NCI-H345 treated with DMSO at 0.1 percent for 48 hours (cell line): ENCODE measurements around the gene ATP6V1G1.

ENCODE experiments used
- DNase-seq: peaks from one replicate; lab custom pipeline; 2025; ENCODE audit not compliant: unreplicated experiment; lab: John Stamatoyannopoulos, UW

Gene ATP6V1G1

DNA sequence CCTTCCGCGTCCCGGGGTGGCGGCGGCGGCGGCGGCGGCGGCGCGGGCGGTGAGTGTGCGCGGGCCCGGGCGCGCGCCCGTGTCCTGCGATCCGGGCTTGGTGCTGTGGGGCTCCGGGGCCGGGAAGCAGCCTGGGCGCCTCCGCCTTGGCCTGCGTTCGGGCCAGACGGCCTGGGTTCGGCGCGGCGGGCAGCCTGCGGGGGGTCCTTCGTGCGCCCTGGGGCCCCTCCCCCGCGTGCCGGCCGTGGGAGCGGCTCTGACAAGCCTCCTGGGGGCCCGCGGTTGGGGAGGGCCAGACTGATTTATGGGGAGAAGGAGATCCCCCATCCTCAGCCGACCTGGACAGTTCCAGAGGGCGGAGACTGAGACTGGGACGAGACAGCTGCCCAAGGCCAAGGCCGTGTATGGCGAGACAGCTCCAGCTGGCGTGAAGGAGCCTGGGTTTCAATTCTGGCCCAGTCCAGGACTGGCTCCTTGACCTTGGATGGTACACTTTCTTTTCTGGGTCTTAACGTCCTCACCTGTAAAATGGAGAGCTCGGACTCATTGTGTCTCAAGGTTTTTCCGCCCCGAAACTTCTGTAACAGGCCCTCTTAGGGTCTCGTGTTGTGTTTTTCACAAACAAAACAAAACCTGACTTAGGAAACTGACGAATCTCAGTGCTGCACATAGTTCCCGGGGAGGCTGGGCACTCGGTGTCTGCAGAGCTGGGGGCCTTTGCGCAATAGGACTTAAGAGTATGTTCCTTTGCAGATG, 24.1 kb downstream of the ATP6V1G1 start:
- DNase-seq = no peak

DNA sequence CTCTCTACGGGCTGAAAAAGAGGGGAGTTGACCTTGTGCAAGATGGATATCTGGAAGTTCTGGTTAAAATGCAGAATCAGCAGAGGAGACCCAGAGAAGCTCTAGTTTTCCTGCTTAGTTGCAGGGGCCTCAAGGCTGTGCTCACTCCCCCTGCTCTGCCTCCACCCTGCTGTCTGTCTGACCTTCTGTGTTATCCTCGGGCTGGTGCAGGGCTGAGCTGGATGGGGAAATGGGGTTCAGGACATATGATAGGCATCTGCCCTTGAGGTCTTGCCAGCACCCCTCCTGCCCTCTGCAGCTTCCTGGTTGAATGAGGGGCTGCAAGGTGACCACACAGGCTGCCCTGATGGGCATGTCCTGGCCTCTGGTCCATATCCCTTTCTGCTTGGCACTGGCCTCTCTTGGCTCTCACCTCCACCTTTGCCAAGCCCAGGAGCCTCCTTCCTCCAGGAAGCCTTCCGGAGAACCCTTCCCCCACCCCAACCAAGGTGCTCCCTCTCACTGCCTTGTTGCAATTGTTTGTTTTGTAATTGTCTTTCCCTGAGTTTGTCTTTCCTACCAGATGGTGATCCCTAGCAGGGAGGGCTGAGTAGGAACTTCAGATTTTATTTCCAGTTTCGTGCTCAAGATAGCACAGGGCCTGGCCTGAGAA, 24.8 kb downstream of the ATP6V1G1 start:
- no peak for DNase-seq

DNA sequence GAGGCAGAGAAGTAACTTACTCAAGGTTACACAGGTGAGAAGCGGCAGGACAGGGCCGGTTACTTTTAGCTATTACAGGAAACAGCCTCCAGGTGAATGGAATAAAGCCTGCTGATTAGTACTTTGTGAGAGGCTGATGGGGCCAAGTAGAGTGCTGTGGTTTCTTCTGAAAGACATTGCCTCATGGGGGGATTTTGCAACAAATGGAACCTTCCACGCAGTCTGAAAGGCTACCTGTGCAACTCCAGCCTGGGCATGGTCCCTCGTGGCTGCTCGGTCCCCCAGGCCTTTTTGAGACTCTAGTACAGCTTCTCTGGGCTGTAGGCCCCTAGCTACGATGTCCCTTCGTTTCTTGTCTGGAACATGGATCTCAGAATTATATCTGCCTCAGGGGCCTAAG, 25.5 kb downstream of the ATP6V1G1 start:
- no peak for DNase-seq

DNA sequence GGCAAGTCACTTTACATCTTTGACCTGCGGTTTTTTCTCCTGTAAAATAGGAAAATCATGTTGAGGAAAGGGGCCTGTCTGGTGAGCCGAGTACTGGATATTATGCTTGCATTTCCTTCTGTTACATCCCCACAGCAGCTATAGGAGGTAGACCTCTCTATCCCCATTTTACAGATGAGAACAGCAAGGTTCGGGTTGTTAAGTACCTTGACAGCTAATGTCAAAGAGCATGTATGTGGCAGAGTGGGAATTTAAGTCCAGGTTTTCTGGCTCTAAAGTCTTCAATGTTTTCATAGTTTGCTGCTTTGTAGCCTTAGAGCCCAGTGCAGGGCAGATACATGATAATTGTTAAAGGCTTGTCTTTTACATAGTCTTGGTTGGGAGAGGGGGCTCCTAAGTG, 26.4 kb downstream of the ATP6V1G1 start:
- DNase-seq = no peak

DNA sequence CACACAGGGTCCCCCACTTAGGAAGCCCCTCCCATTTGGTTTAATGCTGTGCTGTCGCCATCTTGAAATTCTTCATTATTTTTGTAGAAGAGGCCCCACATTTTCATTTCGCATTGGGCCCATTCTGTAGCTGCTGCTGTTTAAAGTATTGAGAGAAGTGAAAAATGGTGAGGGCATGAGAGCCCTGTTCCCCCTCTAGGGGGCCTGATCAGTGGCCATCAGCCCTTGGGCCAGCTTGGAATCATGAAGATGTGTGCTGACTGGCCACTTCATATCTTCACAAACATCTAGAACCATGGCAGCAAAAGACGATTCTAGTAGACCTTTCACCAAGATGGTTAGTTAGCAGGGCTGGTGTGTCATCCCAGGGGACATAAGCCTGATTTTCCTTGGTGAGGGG, 26.8 kb downstream of the ATP6V1G1 start:
- DNase-seq = no peak

DNA sequence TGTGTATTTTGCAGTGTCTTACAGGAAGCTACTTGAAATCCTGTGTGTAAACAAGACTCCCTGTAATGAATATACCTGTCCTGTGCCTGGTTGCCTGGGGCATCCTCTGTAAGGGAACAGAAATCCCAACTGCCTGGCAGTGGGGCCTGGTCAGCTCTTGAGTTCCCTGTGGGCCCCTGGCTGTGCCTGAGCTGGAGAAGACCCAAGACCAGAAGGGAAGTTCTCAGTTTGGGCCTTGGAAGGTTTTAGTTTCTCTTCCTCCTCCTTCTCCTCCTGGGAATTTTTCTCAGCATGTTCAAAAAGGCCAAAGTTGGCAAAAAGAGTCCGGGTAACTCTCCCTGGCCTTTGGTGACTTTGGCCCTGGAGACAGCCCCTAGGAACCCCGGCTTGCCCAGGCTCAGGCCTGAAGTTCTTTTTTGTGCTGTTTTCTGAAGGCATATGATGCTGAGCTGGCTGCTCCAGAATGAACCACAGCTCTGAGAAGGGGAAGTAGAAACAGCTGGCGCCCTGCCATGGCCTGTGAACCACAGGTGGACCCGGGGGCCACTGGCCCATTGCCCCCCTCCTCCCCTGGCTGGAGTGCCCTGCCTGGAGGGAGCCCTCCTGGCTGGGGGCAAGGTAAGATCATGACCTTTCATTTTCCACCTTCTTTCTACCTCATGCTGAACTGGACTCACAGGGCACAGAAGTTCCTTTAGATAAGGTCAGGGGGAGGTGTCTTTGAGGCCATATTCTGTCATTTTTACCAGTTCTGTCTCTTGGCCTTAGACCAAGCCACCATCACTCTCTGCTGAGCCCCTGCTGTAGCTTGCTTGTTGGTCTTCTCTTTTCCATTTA, 29.3 kb downstream of the ATP6V1G1 start:
- DNase-seq = no peak

DNA sequence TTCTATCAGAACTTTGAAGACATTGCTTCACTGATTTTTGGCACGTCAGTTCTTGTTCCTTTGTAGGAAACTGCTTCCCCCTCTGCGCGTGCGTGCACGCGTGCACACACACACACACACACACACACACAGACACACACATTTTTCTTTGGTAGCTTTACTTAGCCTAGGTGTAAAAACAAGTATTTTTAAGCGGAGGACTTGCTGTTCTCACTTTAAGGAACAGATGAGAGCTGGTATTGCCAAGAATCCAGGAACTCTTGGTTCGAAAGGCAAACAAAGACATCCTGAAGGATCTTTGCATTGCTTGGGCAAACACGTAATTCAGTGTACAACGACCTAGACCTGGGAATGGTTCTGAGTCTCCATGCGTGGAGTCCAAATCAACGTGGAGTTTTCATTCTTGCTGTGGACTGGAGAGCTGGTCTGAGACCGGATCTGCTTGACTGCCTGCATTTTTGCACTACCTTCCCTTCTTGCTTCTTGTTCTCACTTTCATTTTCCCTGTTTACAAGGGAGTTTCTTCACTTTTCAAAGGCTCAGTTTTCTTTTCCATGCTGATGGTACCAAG, 31.7 kb downstream of the ATP6V1G1 start:
- no peak for DNase-seq

DNA sequence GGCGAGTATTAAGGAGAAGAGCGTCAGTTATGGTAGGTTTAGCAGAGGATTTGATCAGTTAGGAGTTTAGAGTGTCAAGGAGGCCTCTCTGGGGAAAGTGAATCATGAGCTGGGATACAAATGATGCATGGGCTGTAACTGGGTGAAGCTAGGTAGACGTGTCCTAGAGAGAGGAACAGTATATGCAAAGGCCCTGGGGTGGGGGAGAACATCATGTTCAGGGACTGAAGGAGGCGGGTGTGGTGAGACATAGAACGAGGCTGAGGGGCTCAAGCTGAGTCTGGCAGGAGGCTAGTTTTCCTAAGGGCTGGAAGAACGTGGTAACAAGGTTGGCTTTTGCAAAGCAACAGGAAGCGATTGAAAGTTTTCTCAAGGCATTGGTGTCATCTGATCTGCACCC, 34.0 kb downstream of the ATP6V1G1 start:
- DNase-seq = no peak

DNA sequence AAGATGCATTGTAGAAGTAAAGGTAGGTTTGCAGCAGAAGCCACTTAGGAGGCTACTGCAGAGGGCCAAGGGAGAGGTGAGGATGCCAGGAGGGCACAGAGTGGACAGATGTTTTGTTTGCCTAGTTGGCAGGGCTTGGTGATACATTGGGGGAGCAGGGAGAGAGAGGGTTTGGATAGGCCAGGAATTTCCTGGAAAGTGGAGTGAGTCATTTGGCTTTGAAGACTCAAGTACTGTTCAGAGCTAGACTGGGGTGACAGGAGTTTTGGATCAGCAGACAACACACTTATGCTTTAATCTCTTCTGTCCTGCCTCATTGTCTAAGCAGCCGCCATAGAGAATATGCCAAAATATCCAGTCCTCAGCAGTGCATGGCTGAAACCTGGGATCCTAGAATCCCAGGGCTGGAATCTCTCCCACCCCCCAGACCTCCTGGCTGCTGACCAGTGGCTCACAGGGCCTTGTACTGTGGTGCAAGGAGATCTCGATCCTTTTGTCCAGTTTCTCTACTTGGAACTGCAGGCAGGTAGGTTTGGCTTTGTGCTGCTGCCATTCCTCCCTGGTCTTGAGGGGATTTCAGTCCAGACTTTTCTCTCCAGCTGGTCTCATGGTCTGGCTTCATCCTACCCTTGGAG, 34.5 kb downstream of the ATP6V1G1 start:
- DNase-seq = no peak

DNA sequence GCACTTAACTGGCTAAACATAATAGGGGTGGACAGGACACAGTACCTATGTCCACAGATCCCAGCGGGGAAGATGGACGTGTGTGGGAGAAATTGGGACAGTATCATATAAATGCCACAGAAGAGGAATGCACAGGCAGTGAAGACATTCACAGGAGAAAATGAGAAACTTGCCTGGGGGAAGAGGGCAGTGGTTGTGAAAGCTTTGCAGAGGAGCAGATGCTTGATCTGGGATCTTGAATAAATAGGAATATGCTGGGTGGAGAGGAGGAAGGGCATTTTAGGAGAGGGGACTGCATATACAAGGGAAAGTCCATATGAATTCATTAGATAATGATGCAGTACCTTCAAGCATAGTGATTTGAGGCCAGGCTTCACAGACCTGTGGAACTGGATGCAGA, 37.1 kb downstream of the ATP6V1G1 start:
- no peak for DNase-seq

DNA sequence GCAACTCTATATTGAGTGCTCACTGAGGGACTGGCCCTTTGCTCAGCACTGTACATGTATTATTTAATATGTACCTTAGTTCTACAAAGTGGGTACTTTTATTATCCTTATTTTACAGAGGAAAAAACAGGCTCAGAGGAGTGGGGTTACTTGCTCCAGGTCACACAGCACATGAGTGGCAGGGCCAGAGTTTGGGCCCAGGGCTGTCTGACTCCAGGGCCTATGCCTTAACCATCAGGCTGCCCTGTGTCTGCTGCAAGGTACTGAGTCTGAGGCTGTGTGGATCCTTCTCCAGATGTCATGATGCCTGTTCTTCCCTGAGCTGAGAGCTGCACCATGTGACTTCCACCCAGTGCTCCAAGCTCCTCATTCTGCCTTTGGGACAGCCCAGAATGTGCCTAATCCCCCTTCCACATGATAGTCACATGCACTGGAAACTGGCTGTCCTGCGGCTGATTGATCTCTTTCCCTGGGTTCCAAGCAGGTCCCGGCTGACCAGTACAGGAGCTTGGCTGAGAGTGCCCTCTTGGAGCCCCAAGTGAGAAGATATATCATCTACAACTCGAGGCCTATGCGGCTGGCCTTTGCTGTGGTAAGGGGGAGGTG, 38.9 kb downstream of the ATP6V1G1 start:
- no peak for DNase-seq

DNA sequence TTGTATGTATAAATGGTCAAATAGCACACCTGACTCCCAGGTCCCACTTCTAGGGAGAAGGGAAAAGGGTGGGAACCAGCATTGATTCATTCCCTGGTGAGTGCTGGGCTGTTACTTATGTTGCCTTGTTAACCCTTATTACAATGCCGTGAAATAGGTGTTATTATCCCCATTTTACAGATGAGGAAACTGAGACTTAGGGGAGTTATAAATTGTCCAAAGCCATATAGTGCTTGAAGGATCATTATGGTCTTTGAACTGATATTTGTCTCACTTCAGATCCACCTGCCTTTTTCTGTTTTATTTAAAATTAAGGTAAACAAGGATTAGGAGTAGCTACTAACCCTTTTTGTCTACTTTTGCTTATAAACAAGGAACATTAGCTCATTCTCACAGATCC, 40.0 kb downstream of the ATP6V1G1 start:
- no peak for DNase-seq

DNA sequence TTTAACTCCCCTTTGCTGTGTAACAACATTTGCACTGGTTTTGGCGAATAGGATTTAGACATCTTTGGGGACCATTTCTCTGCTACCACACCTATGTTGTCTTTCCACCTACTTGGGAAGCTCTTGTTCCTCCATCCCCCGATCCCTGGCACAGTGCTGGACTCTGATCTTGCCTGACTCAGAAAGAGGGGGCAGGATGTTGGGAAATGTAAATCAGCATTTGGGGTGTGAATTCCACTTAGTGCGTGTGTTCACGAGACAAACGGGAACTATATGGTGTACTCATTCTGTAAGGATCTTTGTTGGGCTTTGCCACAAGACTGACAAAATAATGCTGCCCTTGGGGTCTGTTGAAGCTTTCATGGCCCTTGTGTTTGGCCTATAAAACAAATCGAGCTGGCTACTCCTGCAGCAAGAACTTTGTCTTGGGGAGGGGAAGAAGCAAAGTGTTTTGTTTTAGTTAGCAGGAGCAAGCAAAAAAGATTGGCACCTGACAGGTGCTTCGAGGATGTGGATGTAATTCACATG, 42.1 kb downstream of the ATP6V1G1 start:
- no peak for DNase-seq

DNA sequence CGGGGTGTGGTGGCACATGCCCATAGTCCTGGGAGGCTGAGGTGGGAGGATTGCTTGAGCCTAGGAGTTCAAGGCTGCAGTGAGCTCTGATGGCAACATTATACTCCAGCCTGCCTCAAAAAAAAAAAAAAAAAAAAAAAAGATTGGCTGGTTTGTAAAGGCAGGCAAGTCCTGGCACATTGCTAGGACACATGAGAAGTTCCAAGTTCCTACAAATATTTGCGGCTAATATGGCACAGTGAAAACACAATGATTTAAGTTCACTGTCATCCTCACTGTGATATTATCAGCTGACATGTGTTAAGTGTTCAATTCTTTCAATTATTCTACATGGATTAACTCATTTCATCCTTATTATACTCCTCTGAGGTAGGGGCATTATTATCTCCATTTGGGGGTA, 43.6 kb downstream of the ATP6V1G1 start:
- DNase-seq = no peak

DNA sequence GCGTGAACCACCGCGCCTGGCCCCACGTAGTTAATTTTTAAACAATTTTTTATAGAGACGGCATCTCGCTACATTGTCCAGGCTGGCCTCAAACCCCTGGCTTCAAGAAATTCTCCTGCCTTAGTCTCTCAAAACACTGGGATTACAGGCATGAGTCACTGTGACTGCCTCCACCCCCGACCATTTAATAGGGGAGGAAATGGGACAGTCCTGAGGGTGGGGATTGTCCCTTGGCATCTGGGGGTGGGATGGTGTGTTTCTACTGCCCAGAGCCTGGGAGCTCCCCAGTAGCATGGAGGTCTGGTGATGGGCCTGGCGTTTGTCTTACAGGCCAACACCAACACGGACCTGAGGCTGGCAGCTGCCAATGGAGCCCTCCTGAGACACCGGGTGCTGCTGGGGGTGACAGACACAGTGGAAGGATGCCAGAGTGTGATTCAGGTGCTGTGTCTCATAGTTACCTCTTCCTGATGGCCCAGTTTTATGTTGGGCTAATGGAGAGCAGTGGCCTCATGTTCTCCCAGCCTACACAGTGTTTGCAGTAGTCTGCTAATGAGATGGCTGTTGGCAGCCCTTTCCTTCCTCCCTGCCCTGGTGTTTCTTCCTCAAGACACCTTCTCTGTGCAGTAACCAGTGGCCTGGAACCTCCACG, 46.0 kb downstream of the ATP6V1G1 start:
- no peak for DNase-seq

DNA sequence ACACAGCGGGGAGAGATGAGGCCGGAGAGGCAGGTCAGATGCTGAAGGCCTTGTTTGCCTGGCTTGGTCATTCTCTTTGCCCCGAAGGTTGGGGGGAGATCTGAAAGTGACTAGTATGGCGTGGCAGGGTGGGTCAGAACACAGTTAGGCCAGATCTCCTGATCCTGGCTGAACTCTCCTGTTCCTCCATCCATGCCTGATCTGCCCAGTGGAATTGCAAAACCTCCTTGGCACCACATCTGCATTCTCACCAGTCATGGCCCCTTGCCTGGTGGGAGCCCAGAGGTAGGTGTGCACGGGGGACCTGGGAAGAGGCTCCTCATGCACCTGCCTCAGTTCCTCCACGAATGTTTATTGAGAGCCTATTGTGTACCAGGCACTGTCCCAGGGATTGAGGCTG, 46.8 kb downstream of the ATP6V1G1 start:
- DNase-seq = no peak

DNA sequence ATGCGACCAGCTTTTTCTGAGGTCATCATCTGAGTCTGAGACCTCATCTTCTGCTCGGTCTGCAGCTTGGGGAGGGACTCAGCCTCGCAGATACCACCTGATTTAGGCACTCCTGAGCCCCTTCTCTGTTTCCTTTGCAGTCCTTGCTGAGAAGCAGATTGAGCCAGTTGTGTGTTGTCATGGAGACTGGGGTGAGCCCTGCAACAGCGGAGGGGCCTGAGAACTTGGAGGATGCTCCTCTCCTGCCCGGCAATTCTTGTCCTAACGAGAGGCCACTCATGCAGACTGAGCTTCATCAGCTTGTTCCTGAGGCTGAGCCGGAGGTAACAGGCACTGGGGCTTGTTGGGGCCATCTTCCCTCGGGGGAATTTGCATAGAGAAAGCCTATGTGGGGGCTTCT, 50.8 kb downstream of the ATP6V1G1 start:
- no peak for DNase-seq

DNA sequence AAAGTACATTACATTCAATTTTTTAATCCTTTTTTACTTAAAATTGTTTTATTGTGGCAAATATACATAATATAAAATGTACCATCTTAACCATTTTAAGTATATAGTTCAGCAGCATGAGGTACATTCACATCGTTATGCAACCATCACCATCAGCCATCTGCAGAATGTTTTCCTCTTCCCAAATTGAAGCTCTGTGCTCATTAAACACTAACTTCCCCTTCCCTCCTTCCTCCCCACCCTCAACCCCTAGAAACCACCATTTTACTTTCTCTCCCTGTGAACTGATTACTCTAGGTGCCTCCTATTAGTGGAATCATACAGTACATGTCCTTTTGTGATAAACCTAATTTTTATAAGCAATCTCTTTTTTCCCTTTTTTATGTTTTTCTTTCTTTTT, 54.4 kb downstream of the ATP6V1G1 start:
- no peak for DNase-seq

DNA sequence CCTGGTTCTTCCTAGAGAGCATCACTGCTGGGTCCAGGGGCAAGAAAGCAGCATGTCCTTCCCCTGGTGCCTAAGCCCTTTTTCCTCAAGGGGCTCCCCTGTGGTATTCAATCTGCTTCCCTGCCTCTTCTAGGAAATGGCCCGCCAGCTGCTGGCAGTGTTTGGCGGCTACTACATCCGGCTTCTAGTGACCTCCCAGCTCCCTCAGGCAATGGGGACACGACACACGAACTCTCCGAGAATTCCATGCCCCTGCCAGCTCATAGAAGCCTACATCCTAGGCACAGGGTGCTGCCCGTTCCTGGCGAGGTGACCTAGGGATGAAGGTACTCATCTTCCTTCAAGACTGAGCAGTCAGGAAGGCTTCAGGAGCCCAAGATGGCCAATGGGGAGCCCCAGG, 55.4 kb downstream of the ATP6V1G1 start:
- no peak for DNase-seq

DNA sequence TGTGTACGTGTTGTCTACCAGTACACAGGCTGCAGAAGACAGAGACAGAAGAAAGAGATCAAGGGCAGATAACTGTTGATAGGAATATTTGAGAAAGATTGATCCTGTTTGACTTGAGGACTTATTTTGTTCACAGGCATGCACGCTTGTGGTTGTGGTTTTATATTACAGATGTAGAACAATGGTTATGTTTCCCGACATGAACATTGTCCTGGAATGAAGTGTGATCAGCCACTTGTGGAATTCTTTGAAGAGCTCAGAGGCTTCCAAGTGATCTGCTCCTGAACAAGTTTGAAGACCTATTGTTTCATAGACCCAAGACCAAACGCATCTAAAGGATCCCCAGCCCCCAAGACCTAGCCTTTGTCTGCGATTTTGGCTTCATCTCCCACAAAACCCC, 56.3 kb downstream of the ATP6V1G1 start:
- no peak for DNase-seq
